Pancreas (tissue), 10 donors: ENCODE data around the gene GPATCH4. TPM values are rescaled to one million over a fixed set of nuclear protein-coding genes. Genes with fewer than 3 reads are reported as not detected.
A peak's percentile ranks its signal among the peaks of the same experiment; 100 is the strongest.

ENCODE experiments used
- ATAC-seq, 4 donors: fragments of 200-7000 bp; cut with Tn5 transposase; one replicate each; pipeline versions ENCODE4 v1.8.0 to v1.9.1; 2020; ENCODE audit warnings: mild to moderate bottlenecking in 4 of 4, moderate library complexity in 4 of 4
- DNase-seq, 6 donors: peaks; one replicate each; pipeline ENCODE4 v3.0.0-alpha.2; 2020
- FAIRE-seq: peaks from 2 replicates; lab custom pipeline; 2012; peaks lifted over from hg19 to GRCh38; lab: Jason Lieb, UNC
- H3K27ac ChIP-seq, 4 donors: fragments of 200-600 bp; sonication (generic); 1 replicate in 3 of 4; 2 replicates in 1 of 4; pipeline versions ENCODE4 v1.5.0 to v1.8.0; 2020
- H3K27me3 ChIP-seq, 4 donors: fragments of 200-600 bp; one replicate each; pipeline ENCODE4 v1.8.0; 2021
- H3K36me3 ChIP-seq, 3 donors: fragments of 200-600 bp; sonication (generic) in 1 of 3; one replicate each; pipeline versions ENCODE4 v1.5.0 to v1.8.0; 2020 to 2021
- H3K4me1 ChIP-seq, 3 donors: fragments of 200-600 bp; one replicate each; pipeline ENCODE4 v1.8.0; 2021
- H3K4me3 ChIP-seq, 4 donors: fragments of 200-600 bp; sonication (generic) in 2 of 4; one replicate each; pipeline versions ENCODE4 v1.5.0 to v1.8.0; 2020 to 2021
- H3K9me3 ChIP-seq, 4 donors: fragments of 200-600 bp; one replicate each; pipeline ENCODE4 v1.8.0; 2021
- CTCF ChIP-seq, 4 donors: fragments of 200-600 bp; sonication (generic) in 3 of 4; IDR thresholded peaks; one replicate each; pipeline versions ENCODE4 v1.5.0 to v1.8.0; 2021; ENCODE audit warnings: antibody characterized with exemption in 4 of 4
- WGBS, 2 donors: extraction: QIAGEN DNeasy Blood & Tissue Kit; methylation state at CpG; one replicate each; pipeline ENCODE4 v1.1.7; 2013; 5-methylcytosine and 5-hydroxymethylcytosine counted together
- intact Hi-C, 3 donors: fragments of 100-400 bp; cut with DNase I; formaldehyde crosslinking; loops; one replicate each; pipeline versions ENCODE4 v1.11.1 to v1.14.2; 2022
- polyA plus RNA-seq, 2 donors: library from polyadenylated mRNA; stranded (reverse); fragments of 200-250 nt; gene quantifications; one replicate each; pipeline ENCODE4 v1.2.3, GENCODE V29; 2013
- total RNA-seq, 6 donors: library from RNA; stranded (reverse); fragmentation: NEBNext Ultra II Directional in 4 of 6; extraction: Animal tissue kit (Norgen Biotek cat#: 25700) in 4 of 6; gene quantifications; one replicate each; pipeline versions ENCODE4 v1.2.1 to v1.2.4, GENCODE V29; 2021 to 2023
- donor health status: healthy with polysubstance abuse.
- donor health status: DM: no; HTN: no; CAD: no; lungs with moderate emphysema.
- donor health status: DM: no; HTN: no; CAD: no.
- donor health status: control.
- donor health status: control.
- donor health status: Bipolar disorder and iron deficiency.
- donor health status: DM: yes; HTN: yes; CAD: no.
- donor health status: DM: no; HTN: no; CAD: no.
- donor health status: DM: no; HTN: no; CAD: no.
- donor health status: DM: yes; HTN: yes; CAD: no.

GPATCH4 gene
- total and polyA plus RNA-seq, 8 donors, result 6.4 to 16.9 (median 13.2) TPM

- FAIRE-seq, result no peak
- Histone ChIP-seq H3K27me3 (no peaks in the 10 kb centered on the region), H3K36me3 (no peaks in the 10 kb centered on the region), H3K27ac (no peak overlapping the region), H3K9me3 (no peaks in the 10 kb centered on the region), H3K4me3 (no peak overlapping the region), H3K4me1 (peaks cover 0 to 1% (median 0%) of the 10 kb centered on the region in 3 donors)
- TF ChIP-seq CTCF (IDR thresholded peaks at IDR 0.05), result no peak
- intact Hi-C loops, result no loop called here
- 83 to 85% methylated on average over 3 of the region's 3 CpGs for WGBS, 2 donors
- peak in 3 of 4 donors; percentile 22 to 75 (median 64) for ATAC-seq
- no peak for DNase-seq
Observed at GRCh38 chr1:156577550-156577949, 23.7 kb downstream of the GPATCH4 start.

GRCh38 chr1:156574039-156574633 lies 27.1 kb downstream of the GPATCH4 start:
- no peak for TF ChIP-seq CTCF (IDR thresholded peaks at IDR 0.05)
- DNase-seq (peak in 1 of 6 donors; percentile 1), ATAC-seq (no peak), FAIRE-seq (no peak)
- H3K36me3 ChIP-seq, result no peaks in the 10 kb centered on the region
- H3K27ac ChIP-seq, result no peak overlapping the region
- H3K27me3 ChIP-seq, result no peaks in the 10 kb centered on the region
- 40 to 41% methylated on average over 2 of the region's 2 CpGs for WGBS, 2 donors
- intact Hi-C loops, result no loop called here
- H3K4me3 ChIP-seq, result no peak overlapping the region
- no peaks in the 10 kb centered on the region for H3K9me3 ChIP-seq
- H3K4me1 ChIP-seq, result peaks cover 0 to 9% (median 3%) of the 10 kb centered on the region in 3 donors

- WGBS, 2 donors, result 33 to 36% methylated on average over 9 to 10 of the region's 10 CpGs
Observed at GRCh38 chr1:156572663-156573018, 28.6 kb downstream of the GPATCH4 start.

GRCh38 chr1:156571919-156572662 lies 29.2 kb downstream of the GPATCH4 start, which contains the start of gene IQGAP3:
Gene IQGAP3 (minus strand): TSS chr1:156572565. CDS start chr1:156572529, 36 bp downstream.
- Histone ChIP-seq H3K27me3 (no peaks in the 10 kb centered on the region), H3K27ac (no peak within 1 kb of the TSS), H3K36me3 (no peaks in the 10 kb centered on the region), H3K9me3 (no peaks in the 10 kb centered on the region), H3K4me3 (peak within 1 kb of the TSS in 2 of 4 donors; percentile 11 to 48), H3K4me1 (peaks cover 0 to 9% (median 3%) of the 10 kb centered on the region in 3 donors)
- FAIRE-seq (no peak), DNase-seq (peak; percentile 89 to 94 (median 90)), ATAC-seq (peak; percentile 98 to 99 (median 99))
- intact Hi-C loops, result no loop called here
- TF ChIP-seq CTCF (IDR thresholded peaks at IDR 0.05), result no peak
- 1% methylated on average over 38 of the region's 38 CpGs for WGBS, 2 donors

More at GRCh38 chr1:156572663-156573018, 28.6 kb downstream of the GPATCH4 start:
- no peak overlapping the region for H3K27ac ChIP-seq
- H3K9me3 ChIP-seq, result no peaks in the 10 kb centered on the region
- ATAC-seq, result peak in 1 of 4 donors; percentile 8
- TF ChIP-seq CTCF (IDR thresholded peaks at IDR 0.05), result no peak
- no peaks in the 10 kb centered on the region for H3K36me3 ChIP-seq
- peaks cover 0 to 9% (median 3%) of the 10 kb centered on the region in 3 donors for H3K4me1 ChIP-seq
- intact Hi-C loops, result no loop called here
- H3K4me3 ChIP-seq, result peak overlapping the region in 1 of 4 donors; percentile 48
- no peak for FAIRE-seq
- DNase-seq, result no peak
- no peaks in the 10 kb centered on the region for H3K27me3 ChIP-seq
